SK-N-MC (cell line): Measurements from ENCODE around the gene NOS3.

ENCODE experiments used
- EZH2 ChIP-seq: fragments of 200-600 bp; sonication (generic); IDR thresholded peaks from one replicate; pipeline ENCODE4 v1.6.1; 2017; ENCODE audit warnings: antibody characterized with exemption
- FOXP2 ChIP-seq: optimal IDR thresholded peaks from 2 replicates; pipeline ENCODE3; 2011; ENCODE audit warnings: mild to moderate bottlenecking, moderate library complexity; ENCODE audit not compliant: insufficient read depth; ENCODE audit errors: extremely low read length, control extremely low read depth
- POLR2AphosphoS5 ChIP-seq: IDR thresholded peaks from 2 replicates; pipeline ENCODE4 v1.6.1; 2012; ENCODE audit warnings: mild to moderate bottlenecking, low read depth, low read length, borderline replicate concordance

- no peak for TF ChIP-seq EZH2
- TF ChIP-seq POLR2AphosphoS5 = no peak
- TF ChIP-seq FOXP2 = no peak
Observed at GRCh38 chr7:150963707-150964559, 26.9 kb upstream of the NOS3 start.
